HG03196 (cell line): ENCODE results near the gene BAK1.
"Not testable (repeated sequence)": the region's sequence is repeated elsewhere in the genome, so short reads cannot be mapped to it uniquely, and the experiment has no call there.

ENCODE experiments used
- ATAC-seq: cut with Tn5 transposase; IDR thresholded peaks from one replicate; pipeline ENCODE4 v1.9.1; 2021; ENCODE audit not compliant: unreplicated experiment

BAK1 gene

GRCh38 chr6:33609019-33609418, 28.9 kb upstream of the BAK1 start:
- no peak for ATAC-seq

DNA sequence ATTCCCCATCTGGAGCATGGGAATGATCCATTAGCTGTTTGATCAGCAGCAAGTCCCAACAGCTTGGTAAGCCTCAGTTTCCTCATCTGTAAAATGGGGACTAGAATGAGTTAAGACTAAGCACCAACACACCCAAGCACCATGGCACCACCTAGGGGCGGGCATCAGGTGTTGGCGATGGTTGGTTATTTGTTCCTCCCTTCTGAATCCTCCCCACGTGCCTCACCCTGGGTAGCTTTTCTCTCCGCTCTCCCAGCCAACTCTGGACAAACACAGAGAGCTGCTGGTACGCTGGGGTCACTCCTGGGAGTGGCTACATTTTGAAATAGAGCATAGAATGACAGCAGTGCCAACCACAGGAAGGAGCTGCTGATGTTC, 27.7 kb upstream of the BAK1 start:
- ATAC-seq: no peak

DNA sequence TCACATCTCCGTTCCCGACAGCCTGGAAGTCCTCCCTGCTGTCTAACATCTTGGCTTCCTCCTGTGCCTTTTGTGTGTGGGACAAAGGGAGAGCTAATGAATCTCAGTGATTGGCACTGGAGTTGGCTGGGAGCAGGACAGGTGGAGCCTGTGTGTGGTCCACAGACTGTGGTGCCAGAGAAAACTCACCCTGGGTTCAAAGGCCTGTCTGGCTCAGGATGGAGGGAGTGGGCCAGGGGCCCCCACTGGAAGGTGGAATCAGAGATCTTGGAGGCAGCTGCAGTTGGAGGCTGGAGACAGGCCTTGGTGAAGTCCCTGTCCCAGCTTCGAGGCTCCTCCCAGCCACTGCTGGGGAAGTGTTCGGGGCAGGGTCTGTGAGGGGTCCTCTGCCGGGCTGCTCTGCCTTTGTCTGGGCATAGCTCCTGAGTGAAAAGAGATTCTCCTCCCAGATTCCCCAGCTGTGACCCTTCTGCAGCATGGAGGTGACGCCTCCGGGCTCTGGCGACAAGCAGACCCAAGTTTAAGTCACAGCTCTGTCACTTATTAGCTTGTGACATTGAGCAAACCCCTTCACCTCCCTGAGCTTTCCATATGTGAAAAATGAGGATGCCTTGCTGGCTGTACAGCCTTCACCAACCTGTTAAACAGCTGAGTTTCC, 27.2 kb upstream of the BAK1 start:
- ATAC-seq: no peak

GRCh38 chr6:33606642-33607041, 26.6 kb upstream of the BAK1 start:
- no peak for ATAC-seq

GRCh38 chr6:33604941-33605854, 25.1 kb upstream of the BAK1 start:
- ATAC-seq: no peak

DNA sequence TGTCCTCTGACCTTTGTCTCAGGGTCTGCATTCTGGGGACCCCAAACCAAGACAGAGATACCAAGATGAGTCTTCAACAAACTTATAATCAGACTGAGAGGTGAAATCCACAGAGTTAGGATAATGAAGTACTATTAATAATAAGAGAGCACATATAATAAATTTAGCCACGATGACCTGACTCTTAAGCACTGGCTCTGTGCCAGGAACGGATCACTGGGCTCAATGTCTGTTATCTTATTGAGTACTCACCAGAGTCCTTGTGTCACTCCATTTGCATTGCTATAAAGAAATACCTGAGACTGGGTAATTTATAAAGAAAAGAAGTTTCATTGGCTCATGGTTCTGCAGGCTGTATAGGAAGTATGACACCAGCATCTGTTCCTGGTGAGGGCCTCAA, 22.1 kb upstream of the BAK1 start:
- ATAC-seq: no peak

DNA sequence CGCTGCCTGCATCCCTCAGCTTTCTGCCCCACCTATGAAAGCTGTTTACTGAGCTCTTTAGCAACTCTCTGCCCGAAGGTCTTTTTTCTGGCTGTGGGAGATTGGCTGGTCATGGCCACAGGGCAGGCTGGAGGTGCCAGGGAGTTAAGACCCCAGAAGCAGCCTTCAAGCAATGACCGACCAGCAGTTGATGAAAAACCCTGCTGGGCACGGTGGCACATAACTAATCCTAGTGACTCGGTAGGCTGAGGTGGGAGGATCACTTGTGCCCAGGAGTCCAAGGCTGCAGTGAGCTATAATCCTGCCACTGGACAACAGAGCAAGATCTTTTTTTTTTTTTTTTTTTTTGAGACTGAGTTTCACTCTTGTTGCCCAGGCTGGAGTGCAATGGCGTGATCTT, 20.7 kb upstream of the BAK1 start:
- ATAC-seq: no peak

DNA sequence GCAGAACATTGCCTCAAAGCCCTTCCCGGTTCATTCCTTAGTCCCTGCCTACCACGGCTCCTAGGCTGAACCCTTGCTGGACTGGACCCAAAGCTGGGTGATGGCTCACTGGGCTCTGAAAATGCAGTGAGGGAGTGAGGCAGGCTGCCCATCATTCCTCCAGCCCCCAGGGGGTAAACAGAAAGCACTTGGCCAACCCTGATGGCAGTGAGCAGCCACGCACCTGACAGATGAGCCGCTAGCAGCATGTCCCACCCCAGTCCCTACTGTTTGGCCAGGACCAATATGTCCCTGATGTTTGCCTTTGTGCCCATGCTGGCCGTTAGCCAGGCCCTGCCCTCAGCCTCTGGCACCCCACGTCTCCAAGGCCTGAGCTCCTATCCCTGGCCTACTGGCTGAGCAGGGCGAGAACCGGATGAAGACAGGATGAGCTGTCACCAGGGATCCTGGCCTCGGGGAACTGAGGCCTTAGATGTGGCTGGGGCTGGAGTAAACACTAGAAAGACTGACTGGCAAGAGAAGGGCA, 19.4 kb upstream of the BAK1 start:
- no peak for ATAC-seq

GRCh38 chr6:33597551-33598322, 17.7 kb upstream of the BAK1 start:
- ATAC-seq: no peak

GRCh38 chr6:33596894-33597293, 16.8 kb upstream of the BAK1 start:
- ATAC-seq: not testable (repeated sequence)

DNA sequence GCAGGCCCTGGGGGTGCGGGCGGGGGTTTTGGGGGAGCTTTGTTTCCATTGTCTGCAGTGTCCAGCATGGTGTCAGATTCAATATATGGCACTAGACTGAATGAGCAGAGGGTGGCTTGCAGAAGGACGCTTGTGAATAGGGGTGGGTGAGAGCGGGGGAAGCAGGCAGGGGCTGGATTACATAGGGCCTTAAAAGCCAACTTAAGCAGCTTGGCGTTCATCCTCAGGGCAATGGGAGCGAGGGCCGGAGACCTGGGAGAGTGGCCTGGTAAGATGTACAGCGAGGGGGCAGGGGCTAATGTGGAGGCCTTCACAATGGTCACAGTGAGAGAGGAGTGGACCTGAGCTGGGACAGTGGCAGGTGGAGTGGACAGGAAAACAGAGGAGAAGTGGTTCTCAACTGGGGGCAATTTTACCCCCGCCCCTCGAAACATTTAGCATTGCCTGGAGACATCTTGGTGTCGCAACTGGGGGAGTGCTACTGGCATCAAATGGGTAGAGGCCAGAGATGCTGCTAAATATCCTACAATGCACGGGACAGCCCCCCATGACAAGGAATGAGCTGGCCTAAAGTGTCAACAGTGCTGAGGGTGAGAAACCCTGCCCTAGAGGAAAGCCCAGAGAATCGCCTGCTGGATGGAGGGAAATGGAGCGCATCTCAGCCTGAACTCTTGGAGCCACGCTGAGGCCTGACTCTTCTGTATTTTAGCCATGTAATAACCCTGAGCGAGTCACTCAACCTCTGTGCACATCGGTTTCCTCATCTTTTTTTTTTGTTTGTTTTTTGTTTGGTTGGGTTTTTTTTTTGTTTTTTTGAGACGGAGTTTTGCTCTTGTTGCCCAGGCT, 15.1 kb upstream of the BAK1 start:
- no peak for ATAC-seq

- ATAC-seq: no peak
These were observed 13.3 kb upstream of the BAK1 start for GRCh38 chr6:33593414-33593727.

GRCh38 chr6:33592595-33593413, 12.7 kb upstream of the BAK1 start:
- peak; percentile 49 for ATAC-seq

DNA sequence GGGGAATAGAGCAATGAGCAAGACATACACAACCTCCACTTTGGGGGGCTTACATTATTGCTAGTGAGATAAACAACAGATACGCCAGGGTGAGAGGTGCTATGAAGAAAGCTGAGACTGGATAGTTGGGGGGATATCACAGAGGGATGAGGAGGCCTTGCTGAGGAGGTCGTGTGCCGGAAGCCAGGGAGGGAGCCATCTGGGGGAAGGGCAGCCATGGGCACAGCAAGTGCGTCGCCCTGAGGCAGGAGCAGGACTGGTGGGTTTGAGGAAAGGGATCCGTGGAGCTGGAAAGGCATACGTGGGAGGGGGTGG, 12.2 kb upstream of the BAK1 start:
- ATAC-seq: no peak

GRCh38 chr6:33591424-33592032, 11.5 kb upstream of the BAK1 start:
- no peak for ATAC-seq

GRCh38 chr6:33590531-33591198, 10.6 kb upstream of the BAK1 start:
- ATAC-seq: no peak

DNA sequence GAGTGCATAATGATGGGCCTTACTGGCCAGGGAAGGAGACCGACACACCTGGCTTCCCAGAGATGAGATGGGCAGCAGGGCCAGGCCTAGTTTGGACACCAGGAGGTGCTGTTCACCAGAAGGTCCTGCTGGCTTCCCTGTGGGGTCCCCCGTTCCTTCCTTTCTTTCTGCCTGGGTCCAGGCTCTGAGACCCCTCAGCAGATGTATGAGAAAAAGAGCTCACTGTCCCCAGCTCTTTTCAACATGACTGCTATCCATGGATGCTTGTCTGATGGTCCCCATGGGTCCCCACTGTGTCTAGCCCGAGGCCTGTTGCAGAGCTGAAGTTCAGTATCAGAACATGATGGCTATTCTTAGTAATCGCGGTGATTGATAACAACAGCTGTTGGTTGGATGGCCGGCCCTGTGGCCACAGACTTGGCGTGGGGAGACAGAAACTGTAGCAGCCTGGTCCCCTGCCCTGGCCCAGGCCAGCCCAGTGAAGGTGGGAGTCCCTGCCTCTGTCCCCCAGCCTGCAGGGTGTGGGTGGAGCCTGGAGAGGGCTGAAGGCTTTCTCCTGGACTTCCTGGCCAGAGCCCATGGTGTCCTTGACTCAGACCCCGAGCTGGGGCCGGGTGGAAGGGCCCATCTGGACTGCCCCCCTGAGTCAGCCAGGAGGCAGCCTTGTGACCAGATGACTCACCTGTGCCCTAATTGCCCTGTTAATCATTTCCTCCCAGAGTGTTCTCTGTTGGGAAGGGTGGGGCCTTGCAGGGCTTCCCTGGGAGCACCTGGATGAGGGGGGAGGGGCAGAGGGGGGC, 9.9 kb upstream of the BAK1 start:
- ATAC-seq: peak; percentile 28

- ATAC-seq: no peak
These were observed 9.3 kb upstream of the BAK1 start for GRCh38 chr6:33589392-33589730.
